Suppressor macrophage treated with lipopolysaccharide for 1 hour (primary cell): ENCODE data around the gene USP13.

Source experiments
- DNase-seq, 3 donors: peaks; one replicate each; pipeline ENCODE4 v3.0.0-alpha.2; 2020 to 2022

USP13 gene

GRCh38 chr3:179701176-179701827 lies 48.5 kb downstream of the USP13 start:
- no peak for DNase-seq

DNA sequence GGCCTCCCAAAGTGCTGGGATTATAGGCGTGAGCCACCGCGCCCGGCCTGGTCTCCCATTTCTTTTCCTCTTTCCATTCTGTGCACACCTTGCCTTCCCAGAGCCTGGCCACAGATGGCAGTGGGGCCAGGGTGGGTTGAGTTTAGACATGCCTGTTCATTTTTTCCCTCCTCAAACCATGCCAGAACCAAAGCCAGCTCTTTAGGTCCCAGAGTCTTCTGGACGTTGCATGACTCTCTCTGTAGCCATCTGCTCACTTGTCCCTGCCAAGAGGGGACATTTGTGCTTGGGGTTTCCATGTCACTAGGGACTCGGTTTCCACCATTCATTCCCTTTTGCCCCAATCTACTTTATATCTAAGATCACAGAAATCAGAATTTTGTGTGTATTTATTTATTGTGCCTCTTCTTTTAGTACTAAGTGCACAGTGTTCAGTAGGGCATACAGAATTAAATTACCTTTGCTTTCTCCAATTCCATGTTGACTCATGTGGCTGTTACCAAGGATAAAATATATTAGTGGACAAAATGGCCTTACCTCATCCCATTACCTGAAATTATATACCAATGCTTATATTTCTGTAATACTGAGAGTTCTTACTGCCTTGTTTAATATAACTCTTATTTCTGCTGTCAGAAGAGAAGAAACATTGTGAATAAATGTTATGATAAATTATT lies 49.6 kb downstream of the USP13 start:
- no peak for DNase-seq

DNA sequence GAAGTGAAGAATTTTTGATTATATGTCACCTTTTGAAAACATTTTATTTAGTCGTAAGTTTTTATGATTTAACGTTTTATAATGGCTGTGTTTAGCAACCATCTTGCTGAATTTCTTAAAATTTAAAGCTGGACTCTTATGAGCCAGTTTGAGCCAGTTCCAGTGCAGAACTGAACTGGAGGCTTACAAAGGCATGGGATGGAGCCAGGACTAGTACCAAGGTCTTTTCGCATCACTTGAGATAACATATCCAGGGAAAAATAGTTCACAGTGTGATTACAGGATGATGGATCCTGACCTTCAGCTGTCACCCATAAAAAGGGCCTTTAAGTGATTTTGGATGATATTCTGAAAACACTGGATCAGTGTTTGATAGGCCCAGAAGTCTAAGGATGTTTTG lies 51.0 kb downstream of the USP13 start:
- no peak for DNase-seq

DNA sequence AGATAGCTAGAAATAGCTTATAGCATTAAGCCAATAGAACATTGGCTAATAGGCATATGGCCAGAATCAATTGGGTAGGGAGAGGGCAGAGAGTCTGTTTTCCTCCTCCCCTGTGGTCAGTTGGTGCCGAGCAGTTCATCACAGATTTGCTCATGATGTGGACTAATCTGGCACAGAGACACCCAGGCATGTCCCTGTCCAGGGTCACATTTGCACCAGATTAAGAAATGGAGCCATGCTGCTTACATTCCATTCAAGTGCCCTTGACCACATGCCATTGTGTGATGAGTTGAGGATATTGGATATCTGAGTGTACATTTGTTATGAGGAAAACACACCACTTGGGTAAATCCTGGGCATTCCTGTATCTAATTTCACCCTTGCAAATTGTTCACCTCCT lies 53.4 kb downstream of the USP13 start:
- DNase-seq = no peak

DNA sequence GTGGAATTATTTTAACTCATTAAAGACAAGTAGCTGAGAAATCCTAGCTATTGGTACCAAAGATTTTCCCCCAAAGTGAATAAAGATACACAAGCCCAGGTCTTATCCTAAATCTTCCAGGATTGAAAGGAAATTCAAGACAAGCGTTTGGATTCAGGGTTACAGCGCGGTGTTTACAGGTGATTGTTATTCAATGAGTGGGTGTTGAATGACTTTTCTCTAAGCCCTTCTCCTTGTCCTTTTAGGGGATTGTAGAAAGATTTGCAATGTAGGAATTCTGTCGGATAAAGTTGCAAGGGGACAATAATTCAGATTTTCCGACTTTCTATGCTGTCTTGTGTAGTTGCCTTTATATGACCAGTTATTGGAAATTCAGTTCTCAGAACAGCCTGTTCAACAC lies 57.2 kb downstream of the USP13 start:
- no peak for DNase-seq

- DNase-seq = no peak
Observed at GRCh38 chr3:179713643-179714090, 60.8 kb downstream of the USP13 start.

GRCh38 chr3:179715582-179715981 lies 62.7 kb downstream of the USP13 start:
- DNase-seq = no peak

- no peak for DNase-seq
Observed at GRCh38 chr3:179716226-179716625, 63.4 kb downstream of the USP13 start.

DNA sequence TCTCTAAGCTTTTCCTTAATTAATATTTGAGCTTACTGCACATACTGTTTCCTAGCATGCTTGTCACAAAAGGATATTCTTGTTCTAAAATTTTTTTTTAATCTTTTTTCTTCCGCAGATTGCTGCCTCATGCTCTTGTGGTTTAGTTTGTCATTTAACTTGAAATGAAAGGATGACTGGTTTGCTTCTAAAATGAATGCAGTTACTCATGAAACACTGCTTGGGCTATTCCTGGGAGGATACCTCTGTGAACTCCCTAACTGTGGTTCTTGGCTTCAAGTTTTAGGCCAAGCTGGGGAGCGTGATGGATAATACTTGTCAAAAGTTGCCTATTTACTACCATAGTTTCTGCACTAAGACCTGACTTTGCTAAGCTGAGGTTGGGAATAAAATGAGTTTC lies 64.0 kb downstream of the USP13 start:
- DNase-seq = no peak

GRCh38 chr3:179717219-179717618 lies 64.4 kb downstream of the USP13 start:
- no peak for DNase-seq

- DNase-seq = no peak
Observed at GRCh38 chr3:179719048-179719734, 66.4 kb downstream of the USP13 start.

GRCh38 chr3:179720196-179720595 lies 67.4 kb downstream of the USP13 start:
- DNase-seq = no peak

DNA sequence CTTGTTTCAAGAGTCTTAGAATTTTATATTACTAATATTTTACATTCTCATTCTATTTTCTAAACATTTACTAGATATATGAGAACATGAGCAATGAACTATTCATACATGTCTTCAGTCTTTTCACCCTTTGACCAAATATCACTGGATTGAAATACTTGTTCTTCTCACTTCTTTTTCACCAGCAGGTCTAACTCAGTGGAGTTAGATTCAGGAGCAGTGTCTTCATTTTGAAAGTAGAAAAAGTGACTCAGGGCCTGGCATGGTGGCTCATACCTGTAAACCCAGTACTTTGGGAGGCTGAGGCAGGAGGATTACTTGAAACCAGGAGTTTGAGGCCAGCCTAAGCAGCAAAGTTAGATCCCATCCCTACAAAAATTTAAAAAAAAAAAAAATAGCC lies 70.8 kb downstream of the USP13 start:
- no peak for DNase-seq

DNA sequence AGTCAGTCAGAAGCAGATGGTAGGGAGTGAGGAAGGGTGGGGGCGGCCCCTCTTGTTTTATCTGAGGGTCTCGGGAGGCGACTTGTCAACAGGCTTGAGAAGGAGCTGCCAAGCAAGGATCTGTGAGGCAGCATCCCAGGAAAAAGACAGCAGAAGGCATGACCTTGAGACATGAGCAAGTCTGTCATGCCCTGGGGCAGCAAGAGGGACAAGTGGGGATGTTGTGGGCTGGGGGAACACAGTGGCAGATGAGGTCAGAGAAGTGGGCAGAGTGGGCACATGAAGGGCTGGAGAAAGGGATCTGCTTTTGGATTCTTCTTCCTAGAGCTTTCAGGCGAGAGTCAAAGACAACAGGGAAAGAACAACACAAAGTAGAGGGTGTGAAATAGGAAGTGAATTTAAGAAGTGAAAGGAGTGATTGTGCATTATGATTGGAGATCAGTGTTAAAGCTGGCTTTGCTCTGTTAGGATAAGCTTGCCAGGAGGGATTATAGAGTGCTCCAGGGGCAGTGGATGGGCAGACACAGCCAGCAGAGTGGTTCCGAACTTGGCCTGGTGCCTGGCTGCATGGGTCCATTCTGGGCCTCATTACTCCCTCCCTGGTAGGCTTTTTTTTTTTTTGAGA lies 73.3 kb downstream of the USP13 start:
- DNase-seq = peak; percentile 41 to 47 (median 43)

- DNase-seq = no peak
Observed at GRCh38 chr3:179729086-179729485, 76.2 kb downstream of the USP13 start.

GRCh38 chr3:179729981-179730380 lies 77.1 kb downstream of the USP13 start:
- DNase-seq = no peak

GRCh38 chr3:179730506-179730905 lies 77.7 kb downstream of the USP13 start:
- no peak for DNase-seq

GRCh38 chr3:179731544-179731943 lies 78.7 kb downstream of the USP13 start:
- no peak for DNase-seq

- no peak for DNase-seq
Observed at GRCh38 chr3:179732661-179733348, 80.0 kb downstream of the USP13 start.

- no peak for DNase-seq
Observed at GRCh38 chr3:179733797-179734196, 81.0 kb downstream of the USP13 start.

GRCh38 chr3:179734497-179735281 lies 81.8 kb downstream of the USP13 start:
- no peak for DNase-seq

- no peak for DNase-seq
Observed at GRCh38 chr3:179735321-179735720, 82.5 kb downstream of the USP13 start.
